Breast epithelium (tissue), 4 donors: ENCODE results near the gene PRKD2. TPM values are rescaled to one million over a fixed set of nuclear protein-coding genes. Genes with fewer than 3 reads are reported as not detected.
A peak's percentile ranks its signal among the peaks of the same experiment; 100 is the strongest.

Source experiments
- DNase-seq, 2 donors: peaks; one replicate each; pipeline ENCODE4 v3.0.0-alpha.2; 2019; ENCODE audit warnings: low spot score in 2 of 2
- H3K27ac ChIP-seq, 2 donors: fragments of 200-600 bp; sonication (generic) in 1 of 2; one replicate each; pipeline ENCODE4 v1.5.1; 2016 to 2019; ENCODE audit warnings: mild to moderate bottlenecking in 1 of 2
- H3K27me3 ChIP-seq, 2 donors: fragments of 200-600 bp; sonication (generic) in 1 of 2; one replicate each; pipeline versions ENCODE4 v1.5.1 to v1.6.0; 2017 to 2019; ENCODE audit warnings: control low read depth in 1 of 2, mild to moderate bottlenecking in 1 of 2
- H3K36me3 ChIP-seq: fragments of 200-600 bp; one replicate; pipeline ENCODE4 v1.5.1; 2019
- H3K4me1 ChIP-seq, 2 donors: fragments of 200-600 bp; sonication (generic); one replicate each; pipeline ENCODE4 v1.5.1; 2016 to 2019; ENCODE audit warnings: control low read depth in 1 of 2
- H3K4me3 ChIP-seq, 3 donors: fragments of 200-600 bp; sonication (generic); 1 replicate in 2 of 3; 2 replicates in 1 of 3; pipeline ENCODE4 v1.5.1; 2016 to 2019; ENCODE audit warnings: mild to moderate bottlenecking in 3 of 3, moderate library complexity in 2 of 3
- H3K9me3 ChIP-seq, 2 donors: fragments of 200-600 bp; sonication (generic) in 1 of 2; one replicate each; pipeline ENCODE4 v1.5.1; 2016 to 2019; ENCODE audit warnings: control low read depth in 1 of 2
- POLR2A ChIP-seq: fragments of 450-650 bp; IDR thresholded peaks from one replicate; pipeline ENCODE4 v1.6.1; 2016; ENCODE audit warnings: antibody characterized with exemption, mild to moderate bottlenecking, moderate library complexity
- POLR2AphosphoS5 ChIP-seq, 3 donors: sonication (generic); formaldehyde crosslinking; IDR thresholded peaks; one replicate each; pipeline ENCODE4 v1.6.1; 2017; ENCODE audit warnings: antibody characterized with exemption in 3 of 3
- intact Hi-C: fragments of 100-400 bp; cut with DNase I; formaldehyde crosslinking; loops from one replicate; pipeline ENCODE4 v1.15.1; 2023; ENCODE audit warnings: low total_unique reads
- total RNA-seq, 3 donors: library from RNA; depleted of rRNA; stranded (reverse); fragments of >200 nt; gene quantifications; one replicate each; pipeline ENCODE4 v1.1.0, GENCODE V29; 2016
- TF ChIP-seq, protein P1 (sequence below), 3 donors: fragments of 450-650 bp; IDR thresholded peaks; one replicate each; pipeline ENCODE4 v1.5.1; 2016 to 2017; ENCODE audit warnings: antibody characterized with exemption in 3 of 3, mild to moderate bottlenecking in 3 of 3, moderate library complexity in 3 of 3

Gene PRKD2
- total RNA-seq, 3 donors from 2014 or later = 13.1 to 36.7 (median 25.5) TPM

DNA sequence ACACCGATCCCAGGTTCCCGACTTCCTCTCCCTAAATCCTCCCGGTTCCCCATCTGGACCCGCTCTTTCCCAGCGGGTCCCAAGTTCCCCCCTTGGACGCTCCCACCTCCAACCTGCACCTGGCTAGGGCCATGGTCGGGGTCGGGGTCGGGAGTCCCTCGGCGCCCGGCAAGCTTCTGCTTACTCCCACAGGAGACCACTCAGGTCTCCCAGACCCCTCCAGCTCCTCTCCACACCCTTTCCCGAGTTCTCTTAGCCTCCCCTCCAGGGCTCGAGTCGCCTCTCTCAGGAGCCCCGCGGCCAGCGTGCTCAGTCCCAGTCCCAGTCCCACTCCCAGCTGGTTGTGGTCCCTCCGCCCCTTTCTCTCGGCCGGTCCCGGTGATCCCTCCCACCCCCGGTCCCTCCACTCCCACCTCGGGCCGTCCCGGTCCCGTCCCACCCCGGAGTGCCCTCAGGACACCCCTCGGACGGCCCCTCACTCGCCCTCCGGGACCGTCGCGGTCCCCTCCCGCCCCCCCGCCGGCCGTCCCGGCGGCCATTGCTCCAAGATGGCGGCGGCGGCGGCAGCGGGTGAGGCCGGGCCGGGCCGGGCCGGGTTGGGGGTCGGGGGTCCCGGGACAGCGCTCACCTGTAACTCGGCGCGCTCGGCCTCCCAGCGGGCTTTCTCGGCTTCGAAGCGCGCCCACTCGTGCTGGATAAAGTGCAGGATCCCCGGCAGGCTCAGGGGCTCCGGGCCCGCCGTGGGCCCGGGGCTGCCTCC, 28.8 kb upstream of the PRKD2 start, which contains the start of gene FKRP:
TSS of gene FKRP (plus strand) at position 537 of the 760 bp plus-strand sequence. CDS start 9,394 bp downstream, outside the sequence.
- TF ChIP-seq POLR2A (no peak), POLR2AphosphoS5 (IDR thresholded peaks at IDR 0.05) (no peak)
- TF ChIP-seq, protein P1, sequence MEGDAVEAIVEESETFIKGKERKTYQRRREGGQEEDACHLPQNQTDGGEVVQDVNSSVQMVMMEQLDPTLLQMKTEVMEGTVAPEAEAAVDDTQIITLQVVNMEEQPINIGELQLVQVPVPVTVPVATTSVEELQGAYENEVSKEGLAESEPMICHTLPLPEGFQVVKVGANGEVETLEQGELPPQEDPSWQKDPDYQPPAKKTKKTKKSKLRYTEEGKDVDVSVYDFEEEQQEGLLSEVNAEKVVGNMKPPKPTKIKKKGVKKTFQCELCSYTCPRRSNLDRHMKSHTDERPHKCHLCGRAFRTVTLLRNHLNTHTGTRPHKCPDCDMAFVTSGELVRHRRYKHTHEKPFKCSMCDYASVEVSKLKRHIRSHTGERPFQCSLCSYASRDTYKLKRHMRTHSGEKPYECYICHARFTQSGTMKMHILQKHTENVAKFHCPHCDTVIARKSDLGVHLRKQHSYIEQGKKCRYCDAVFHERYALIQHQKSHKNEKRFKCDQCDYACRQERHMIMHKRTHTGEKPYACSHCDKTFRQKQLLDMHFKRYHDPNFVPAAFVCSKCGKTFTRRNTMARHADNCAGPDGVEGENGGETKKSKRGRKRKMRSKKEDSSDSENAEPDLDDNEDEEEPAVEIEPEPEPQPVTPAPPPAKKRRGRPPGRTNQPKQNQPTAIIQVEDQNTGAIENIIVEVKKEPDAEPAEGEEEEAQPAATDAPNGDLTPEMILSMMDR (IDR thresholded peaks at IDR 0.05) = no peak
- Histone ChIP-seq H3K36me3 (no peaks in the 10 kb centered on the region), H3K27ac (peak within 1 kb of the TSS; percentile 91 to 95), H3K27me3 (no peaks in the 10 kb centered on the region), H3K4me1 (peaks cover 0 to 4% of the 10 kb centered on the region in 2 donors), H3K9me3 (no peaks in the 10 kb centered on the region), H3K4me3 (peak within 1 kb of the TSS; percentile 94 to 99 (median 94))
- intact Hi-C loops = no loop called here
- no peak for DNase-seq

DNA sequence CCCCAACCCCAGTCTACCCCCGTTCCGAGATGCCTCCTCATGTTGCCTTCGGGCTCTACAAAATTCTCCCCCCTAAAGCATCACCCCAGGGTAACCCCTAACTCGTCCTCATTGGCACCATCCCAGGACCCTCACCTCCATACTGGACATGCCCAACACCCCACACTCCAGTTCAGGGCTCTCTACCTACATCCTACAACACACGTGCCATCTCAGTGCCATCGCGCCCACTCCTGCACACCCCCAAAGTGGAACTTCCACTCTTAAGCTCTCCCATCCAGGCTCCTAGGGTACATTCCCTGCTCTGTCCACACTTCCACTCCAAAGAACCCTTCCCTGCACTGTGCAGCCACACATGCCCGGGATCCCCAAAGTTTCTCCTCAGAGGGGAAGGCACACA, 28.1 kb upstream of the PRKD2 start:
- TF ChIP-seq POLR2A = no peak
- TF ChIP-seq, protein P1 (IDR thresholded peaks at IDR 0.05) = no peak
- no peak for TF ChIP-seq POLR2AphosphoS5 (IDR thresholded peaks at IDR 0.05)
- intact Hi-C loops = no loop called here

DNA sequence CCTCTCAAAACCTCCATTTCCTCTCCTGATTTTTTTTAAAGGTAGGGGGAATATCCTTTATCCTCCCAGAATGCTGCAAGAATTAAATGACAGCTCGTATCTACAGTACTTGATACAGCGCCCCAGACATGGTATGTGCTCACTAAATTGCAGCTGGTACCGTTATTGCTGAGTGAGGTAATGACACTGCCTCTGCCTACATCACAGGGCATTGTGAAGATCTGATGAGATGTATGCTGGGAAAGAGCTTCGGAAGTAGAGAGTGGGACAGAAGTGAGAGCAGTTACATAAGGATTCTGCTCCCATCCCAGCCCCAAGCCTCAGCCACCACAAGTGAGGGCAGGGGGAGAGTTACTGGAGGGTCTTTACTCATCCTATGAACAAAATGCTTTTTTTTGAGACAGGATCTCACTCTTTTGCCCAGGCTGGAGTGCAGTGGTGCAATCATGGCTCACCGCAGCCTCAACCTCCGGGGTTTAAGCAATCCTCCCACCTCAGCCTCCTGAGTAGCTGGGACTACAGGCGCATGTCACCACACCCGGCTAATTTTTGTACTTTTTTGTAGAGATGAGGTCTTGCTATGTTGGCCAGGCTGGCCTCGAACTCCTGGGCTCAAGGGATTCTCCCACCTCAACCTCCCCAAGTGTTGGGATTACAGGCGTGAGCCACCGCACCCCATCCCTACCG, 27.2 kb upstream of the PRKD2 start:
- no peak for TF ChIP-seq POLR2A
- TF ChIP-seq, protein P1 (IDR thresholded peaks at IDR 0.05) = no peak
- TF ChIP-seq POLR2AphosphoS5 (IDR thresholded peaks at IDR 0.05) = no peak
- H3K4me3 ChIP-seq = peak overlapping the region in 1 of 3 donors; percentile 94
- no peak for DNase-seq
- peaks cover 0 to 4% of the 10 kb centered on the region in 2 donors for H3K4me1 ChIP-seq
- H3K27me3 ChIP-seq = no peaks in the 10 kb centered on the region
- no peaks in the 10 kb centered on the region for H3K9me3 ChIP-seq
- intact Hi-C loops = no loop called here
- H3K36me3 ChIP-seq = no peaks in the 10 kb centered on the region
- H3K27ac ChIP-seq = no peak overlapping the region

More for the DNA sequence above, 28.1 kb upstream of the PRKD2 start:
- H3K36me3 ChIP-seq = no peaks in the 10 kb centered on the region
- H3K27me3 ChIP-seq = no peaks in the 10 kb centered on the region
- H3K27ac ChIP-seq = peak overlapping the region in 1 of 2 donors; percentile 91
- DNase-seq = no peak
- peaks cover 0 to 4% of the 10 kb centered on the region in 2 donors for H3K4me1 ChIP-seq
- H3K4me3 ChIP-seq = peak overlapping the region; percentile 94 to 99 (median 94)
- H3K9me3 ChIP-seq = no peaks in the 10 kb centered on the region

DNA sequence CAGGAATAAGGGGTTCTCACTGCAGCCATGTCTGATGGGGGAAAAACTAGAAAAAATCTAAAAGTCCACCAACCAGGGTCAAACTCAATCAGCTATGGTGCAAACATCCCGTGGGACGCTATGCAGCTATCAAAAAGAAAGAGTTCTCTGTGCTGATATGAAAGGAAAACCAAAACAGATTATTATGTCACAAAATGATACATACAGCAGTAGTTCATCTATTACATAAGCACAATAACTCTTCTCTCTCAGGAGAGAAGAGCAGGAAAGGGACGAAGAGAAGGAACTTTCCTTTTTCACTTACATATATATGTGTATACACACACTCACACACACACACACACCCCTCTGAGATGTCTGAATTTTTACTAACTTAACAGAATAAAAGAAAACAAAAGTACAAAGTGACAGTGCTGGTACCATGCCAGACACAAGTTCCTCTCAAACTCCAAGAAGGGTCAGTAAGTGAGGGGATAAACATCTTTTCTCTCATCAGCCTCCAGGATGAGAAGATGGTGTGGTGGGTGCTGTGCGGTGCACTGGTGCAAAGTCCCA, 26.1 kb upstream of the PRKD2 start:
- Histone ChIP-seq H3K27me3 (no peaks in the 10 kb centered on the region), H3K36me3 (no peaks in the 10 kb centered on the region), H3K4me1 (peaks cover 0 to 4% of the 10 kb centered on the region in 2 donors), H3K4me3 (no peak overlapping the region), H3K9me3 (no peaks in the 10 kb centered on the region), H3K27ac (no peak overlapping the region)
- no peak for TF ChIP-seq POLR2AphosphoS5 (IDR thresholded peaks at IDR 0.05)
- no peak for TF ChIP-seq POLR2A
- TF ChIP-seq, protein P1 (IDR thresholded peaks at IDR 0.05) = no peak
- intact Hi-C loops = no loop called here
- DNase-seq = no peak
